SK-N-SH (cell line): Measurements from ENCODE around the gene PRIM2.

Experiments used
- JUND ChIP-seq: IDR thresholded peaks from 2 replicates; pipeline ENCODE4 v1.4.0; 2012
- POLR2AphosphoS5 ChIP-seq: IDR thresholded peaks from 2 replicates; pipeline ENCODE4 v1.6.1; 2012; ENCODE audit warnings: low read depth, low read length
- REST ChIP-seq: IDR thresholded peaks from 2 replicates; pipeline ENCODE4 v1.6.1; 2012; ENCODE audit warnings: mild to moderate bottlenecking, low read depth, low read length, moderate library complexity
- RFX5 ChIP-seq: IDR thresholded peaks from 2 replicates; pipeline ENCODE4 v1.6.1; 2012; ENCODE audit warnings: mild to moderate bottlenecking, improper control_type of control experiment, low read length
- SMC3 ChIP-seq: IDR thresholded peaks from 2 replicates; pipeline ENCODE4 v1.6.1; 2012; ENCODE audit warnings: low read depth, low read length, improper control_type of control experiment
- TF ChIP-seq, protein P1 (sequence below): fragments of 200-600 bp; sonication (generic); IDR thresholded peaks from 2 replicates; pipeline ENCODE4 v1.6.1; 2017; ENCODE audit warnings: antibody characterized with exemption, mild to moderate bottlenecking, moderate library complexity

- no peak for TF ChIP-seq POLR2AphosphoS5
- TF ChIP-seq, protein P1, sequence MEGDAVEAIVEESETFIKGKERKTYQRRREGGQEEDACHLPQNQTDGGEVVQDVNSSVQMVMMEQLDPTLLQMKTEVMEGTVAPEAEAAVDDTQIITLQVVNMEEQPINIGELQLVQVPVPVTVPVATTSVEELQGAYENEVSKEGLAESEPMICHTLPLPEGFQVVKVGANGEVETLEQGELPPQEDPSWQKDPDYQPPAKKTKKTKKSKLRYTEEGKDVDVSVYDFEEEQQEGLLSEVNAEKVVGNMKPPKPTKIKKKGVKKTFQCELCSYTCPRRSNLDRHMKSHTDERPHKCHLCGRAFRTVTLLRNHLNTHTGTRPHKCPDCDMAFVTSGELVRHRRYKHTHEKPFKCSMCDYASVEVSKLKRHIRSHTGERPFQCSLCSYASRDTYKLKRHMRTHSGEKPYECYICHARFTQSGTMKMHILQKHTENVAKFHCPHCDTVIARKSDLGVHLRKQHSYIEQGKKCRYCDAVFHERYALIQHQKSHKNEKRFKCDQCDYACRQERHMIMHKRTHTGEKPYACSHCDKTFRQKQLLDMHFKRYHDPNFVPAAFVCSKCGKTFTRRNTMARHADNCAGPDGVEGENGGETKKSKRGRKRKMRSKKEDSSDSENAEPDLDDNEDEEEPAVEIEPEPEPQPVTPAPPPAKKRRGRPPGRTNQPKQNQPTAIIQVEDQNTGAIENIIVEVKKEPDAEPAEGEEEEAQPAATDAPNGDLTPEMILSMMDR: no peak
- TF ChIP-seq JUND: no peak
- TF ChIP-seq RFX5: no peak
- no peak for TF ChIP-seq SMC3
- no peak for TF ChIP-seq REST
Measured at GRCh38 chr6:57279013-57279412, 38.4 kb upstream of the PRIM2 start.
